PFSK-1 (cell line): Measurements from ENCODE around the gene SRGAP3.

ENCODE experiments used
- POLR2AphosphoS5 ChIP-seq: IDR thresholded peaks from 2 replicates; pipeline ENCODE4 v1.6.1; 2012; ENCODE audit warnings: low read depth, mild to moderate bottlenecking, control low read depth, low read length, moderate library complexity
- SIN3A ChIP-seq: IDR thresholded peaks from 2 replicates; pipeline ENCODE4 v1.6.1; 2012; ENCODE audit warnings: mild to moderate bottlenecking, low read length, moderate library complexity, borderline replicate concordance; ENCODE audit not compliant: insufficient read depth

- no peak for TF ChIP-seq POLR2AphosphoS5
- no peak for TF ChIP-seq SIN3A
Observed at GRCh38 chr3:8990266-8991215, 258.9 kb downstream of the SRGAP3 start.
